GM12865 (cell line): ENCODE measurements around the gene CEBPG.

Source experiments
- DNase-seq: peaks from one replicate; pipeline ENCODE4 v3.0.0; 2010; ENCODE audit warnings: low read depth
- H3K4me3 ChIP-seq: 2 replicates; pipeline ENCODE4 v1.5.1; 2011; ENCODE audit warnings: mild to moderate bottlenecking, low read depth, low read length, control low read depth
- TF ChIP-seq, protein P1 (sequence below): IDR thresholded peaks from 2 replicates; pipeline ENCODE4 v1.5.1; 2011; ENCODE audit warnings: low read length, control low read depth, low read depth, inconsistent platforms; ENCODE audit not compliant: insufficient read depth; ENCODE audit errors: missing control alignments

CEBPG gene

DNA sequence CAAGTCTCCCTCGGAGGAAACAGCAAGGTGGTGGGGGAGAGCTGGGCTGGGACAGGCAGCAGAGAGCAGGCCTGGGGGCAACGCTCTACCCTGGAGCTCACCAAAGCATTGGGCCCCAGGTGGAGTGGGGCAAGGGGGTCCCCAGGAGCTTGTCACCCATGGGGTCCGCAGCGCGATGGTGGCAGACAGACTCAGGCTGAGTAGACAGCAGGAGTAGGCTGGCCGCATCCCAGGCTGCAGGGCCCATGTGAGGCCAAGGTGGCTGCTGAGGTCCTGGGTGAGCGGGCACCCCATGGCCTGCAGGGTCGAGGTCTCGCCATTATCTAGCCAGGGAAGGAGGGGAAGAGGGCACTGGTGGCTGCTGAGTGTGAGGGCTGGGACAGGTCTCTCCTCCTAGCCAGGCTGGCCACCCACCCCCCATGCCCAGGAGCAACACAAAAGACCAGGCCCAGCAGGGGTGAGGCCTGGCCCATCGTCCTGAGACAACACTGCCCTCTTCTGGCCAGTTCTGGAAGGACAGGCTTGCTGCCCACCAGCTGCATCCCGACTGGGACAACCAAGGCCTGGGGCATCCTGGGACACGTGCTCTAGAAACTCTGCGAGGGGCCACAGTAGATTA, 33.1 kb downstream of the CEBPG start:
- TF ChIP-seq, protein P1, sequence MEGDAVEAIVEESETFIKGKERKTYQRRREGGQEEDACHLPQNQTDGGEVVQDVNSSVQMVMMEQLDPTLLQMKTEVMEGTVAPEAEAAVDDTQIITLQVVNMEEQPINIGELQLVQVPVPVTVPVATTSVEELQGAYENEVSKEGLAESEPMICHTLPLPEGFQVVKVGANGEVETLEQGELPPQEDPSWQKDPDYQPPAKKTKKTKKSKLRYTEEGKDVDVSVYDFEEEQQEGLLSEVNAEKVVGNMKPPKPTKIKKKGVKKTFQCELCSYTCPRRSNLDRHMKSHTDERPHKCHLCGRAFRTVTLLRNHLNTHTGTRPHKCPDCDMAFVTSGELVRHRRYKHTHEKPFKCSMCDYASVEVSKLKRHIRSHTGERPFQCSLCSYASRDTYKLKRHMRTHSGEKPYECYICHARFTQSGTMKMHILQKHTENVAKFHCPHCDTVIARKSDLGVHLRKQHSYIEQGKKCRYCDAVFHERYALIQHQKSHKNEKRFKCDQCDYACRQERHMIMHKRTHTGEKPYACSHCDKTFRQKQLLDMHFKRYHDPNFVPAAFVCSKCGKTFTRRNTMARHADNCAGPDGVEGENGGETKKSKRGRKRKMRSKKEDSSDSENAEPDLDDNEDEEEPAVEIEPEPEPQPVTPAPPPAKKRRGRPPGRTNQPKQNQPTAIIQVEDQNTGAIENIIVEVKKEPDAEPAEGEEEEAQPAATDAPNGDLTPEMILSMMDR, result peak; percentile 91
- peak; percentile 63 for DNase-seq
- H3K4me3 ChIP-seq, result no peak overlapping the region

DNA sequence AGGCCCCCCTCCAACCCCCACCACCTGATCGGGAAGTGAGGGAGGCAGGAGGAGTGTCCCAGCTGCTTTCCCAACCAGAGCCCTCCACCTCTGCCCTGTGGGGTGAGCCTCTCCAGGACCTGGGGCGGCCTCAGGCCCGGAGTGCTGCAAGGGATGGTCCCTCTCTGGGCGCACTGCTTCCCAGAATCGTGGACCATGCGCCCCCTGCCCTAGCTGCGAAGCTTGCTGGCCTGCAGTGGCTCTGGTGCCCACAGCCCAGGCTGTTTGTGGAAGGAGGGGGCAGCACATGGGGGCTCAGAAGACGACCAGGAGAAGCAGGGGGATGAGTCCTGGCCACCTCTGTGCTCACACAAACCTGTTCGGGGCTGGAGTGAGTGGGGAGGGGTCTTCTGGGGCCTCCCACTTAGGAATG, 33.6 kb downstream of the CEBPG start:
- no peak for DNase-seq
- TF ChIP-seq, protein P1, result no peak
- no peak overlapping the region for H3K4me3 ChIP-seq

DNA sequence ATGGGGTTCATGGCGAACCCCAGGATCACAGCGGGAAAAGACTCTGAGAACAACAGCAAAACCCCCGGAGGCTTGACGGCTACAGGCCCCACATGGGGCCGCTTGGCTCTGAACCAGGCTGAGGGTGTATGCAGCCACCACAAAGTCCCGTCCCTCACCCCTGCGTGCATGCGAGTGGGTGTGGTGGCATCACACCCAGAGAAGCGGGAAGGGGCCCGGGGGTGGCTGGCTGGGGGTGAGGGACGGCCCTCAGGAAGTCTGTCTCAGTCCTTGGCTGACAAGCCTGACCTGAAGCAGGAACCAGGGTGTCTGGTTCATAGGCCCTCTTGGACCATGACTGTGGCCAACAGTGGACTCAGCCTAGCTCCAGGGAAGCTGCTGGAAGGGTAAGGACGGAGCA, 34.2 kb downstream of the CEBPG start:
- TF ChIP-seq, protein P1, result no peak
- no peak for DNase-seq

DNA sequence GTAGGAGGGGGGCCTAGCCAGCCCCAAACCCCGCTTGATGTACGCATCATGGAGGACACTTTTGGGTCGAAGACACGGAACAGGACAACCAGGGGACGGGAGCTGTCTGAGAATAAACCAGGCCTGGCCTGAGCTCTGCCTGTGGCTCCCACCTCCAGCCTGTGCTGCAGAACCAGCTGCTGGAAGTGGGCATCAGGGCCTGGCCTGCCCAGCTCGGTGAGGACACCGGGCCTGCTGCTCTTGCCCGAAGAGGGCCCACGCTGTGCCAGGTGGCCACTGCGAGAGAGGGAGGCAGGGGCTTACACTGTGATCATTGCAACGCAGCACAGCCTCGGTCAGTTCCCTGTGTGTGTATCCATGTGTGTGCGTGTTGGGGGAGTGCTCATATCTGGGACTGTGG, 34.6 kb downstream of the CEBPG start:
- TF ChIP-seq, protein P1, result no peak
- no peak for DNase-seq
- no peak overlapping the region for H3K4me3 ChIP-seq

More for the DNA sequence above, 34.2 kb downstream of the CEBPG start:
- H3K4me3 ChIP-seq, result no peak overlapping the region

GRCh38 chr19:33408538-33409434, 35.3 kb downstream of the CEBPG start:
- TF ChIP-seq, protein P1, result no peak
- no peak overlapping the region for H3K4me3 ChIP-seq
- DNase-seq, result no peak

DNA sequence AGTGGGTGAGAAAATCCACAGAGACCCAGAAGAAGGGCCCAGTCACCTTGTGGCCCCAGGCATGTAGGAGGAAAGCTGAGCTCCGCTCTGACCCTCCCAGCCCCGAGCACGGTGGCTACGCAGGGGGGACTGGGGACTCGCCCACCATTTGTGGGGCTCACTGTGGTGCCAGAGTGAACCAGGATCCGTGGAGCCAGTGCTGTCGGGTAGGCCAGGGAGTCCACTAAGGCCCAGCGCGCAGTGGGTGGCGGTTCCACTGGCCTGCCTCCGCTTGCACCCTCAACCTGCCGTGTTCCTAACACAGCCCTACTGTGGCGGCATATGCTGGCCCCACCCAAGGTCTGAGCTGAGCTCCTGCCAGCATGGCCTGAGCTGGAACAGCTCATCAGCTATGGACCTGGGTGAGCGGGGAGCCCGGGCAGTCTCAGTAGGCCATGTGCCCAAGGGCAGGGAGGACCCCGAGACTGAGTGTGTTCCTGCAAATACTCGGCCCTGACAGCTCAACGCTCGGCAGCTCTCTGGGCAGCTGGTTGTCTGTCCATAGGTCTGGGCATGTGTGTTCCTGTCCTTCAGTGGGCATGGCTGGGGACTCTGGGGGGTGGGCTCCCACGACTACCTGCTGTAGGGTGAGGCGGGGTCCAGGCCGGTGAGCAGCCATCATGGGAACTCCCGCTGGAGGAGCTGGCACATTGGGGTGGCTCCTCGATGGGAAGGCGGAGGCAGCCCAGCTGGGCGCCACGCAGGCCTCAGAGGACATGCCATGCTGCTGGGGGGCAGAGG, 36.6 kb downstream of the CEBPG start:
- no peak for DNase-seq
- no peak overlapping the region for H3K4me3 ChIP-seq
- TF ChIP-seq, protein P1, result no peak
